ENCODE measurements around the gene CCDC167. TPM values are rescaled to one million over a fixed set of nuclear protein-coding genes. Genes with fewer than 3 reads are reported as not detected.
A peak's percentile ranks its signal among the peaks of the same experiment; 100 is the strongest.

Gene CCDC167
- total and polyA plus RNA-seq, 2 donors (not counting 1 experiment from before 2014, with no cell fraction given) = 11.1 to 60.1 TPM

DNA sequence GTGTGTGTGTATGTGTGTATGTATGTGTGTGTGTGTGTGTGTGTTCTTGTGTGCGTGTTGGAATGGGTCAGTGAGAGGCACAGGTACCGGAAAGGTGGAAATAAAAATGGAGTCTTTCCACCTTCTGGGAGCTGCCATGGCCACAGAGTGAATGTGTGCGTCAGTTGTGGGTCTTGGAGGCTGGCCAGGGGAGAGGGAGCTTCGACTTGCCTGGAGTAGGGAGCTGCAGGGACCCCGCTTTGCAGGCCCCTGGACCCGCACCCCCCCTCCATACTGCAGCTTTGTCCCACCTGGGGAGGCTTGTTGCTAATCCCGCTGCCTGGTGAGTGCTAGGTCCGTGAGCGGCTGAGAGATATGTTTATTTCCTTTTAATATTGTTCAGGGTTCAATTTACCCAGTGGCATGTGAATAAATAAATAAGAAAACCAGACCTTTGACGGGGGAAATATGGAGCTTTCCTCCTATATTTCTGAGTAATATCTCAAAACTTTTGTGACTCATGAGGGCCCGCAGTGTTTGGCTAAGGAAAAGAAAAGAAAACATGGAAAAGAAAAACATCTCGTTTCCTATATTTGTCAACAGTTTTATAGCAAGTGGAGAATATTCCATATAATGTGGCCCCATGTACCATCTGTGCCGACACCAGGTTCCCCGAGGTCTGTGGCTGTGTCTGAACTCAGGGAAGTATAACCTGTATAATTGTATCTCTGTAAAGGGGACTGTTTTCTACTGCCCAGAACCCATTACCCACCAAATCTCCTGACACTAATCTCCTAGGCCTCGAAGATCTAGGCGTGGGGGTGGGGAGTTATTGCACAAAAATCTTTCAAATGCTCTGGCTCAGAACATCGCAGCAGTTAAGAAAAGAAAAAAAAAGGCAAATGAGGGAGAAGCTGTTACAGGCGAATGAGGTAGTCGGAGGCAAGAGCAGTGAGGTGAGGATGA lies 24.6 kb upstream of the CCDC167 start:
- H3K9ac ChIP-seq (ENCODE audit: low read length) = no peak overlapping the region
- H3K27me3 Mint-ChIP-seq = peaks cover 27% of the 10 kb centered on the region
- TF ChIP-seq, protein P1, sequence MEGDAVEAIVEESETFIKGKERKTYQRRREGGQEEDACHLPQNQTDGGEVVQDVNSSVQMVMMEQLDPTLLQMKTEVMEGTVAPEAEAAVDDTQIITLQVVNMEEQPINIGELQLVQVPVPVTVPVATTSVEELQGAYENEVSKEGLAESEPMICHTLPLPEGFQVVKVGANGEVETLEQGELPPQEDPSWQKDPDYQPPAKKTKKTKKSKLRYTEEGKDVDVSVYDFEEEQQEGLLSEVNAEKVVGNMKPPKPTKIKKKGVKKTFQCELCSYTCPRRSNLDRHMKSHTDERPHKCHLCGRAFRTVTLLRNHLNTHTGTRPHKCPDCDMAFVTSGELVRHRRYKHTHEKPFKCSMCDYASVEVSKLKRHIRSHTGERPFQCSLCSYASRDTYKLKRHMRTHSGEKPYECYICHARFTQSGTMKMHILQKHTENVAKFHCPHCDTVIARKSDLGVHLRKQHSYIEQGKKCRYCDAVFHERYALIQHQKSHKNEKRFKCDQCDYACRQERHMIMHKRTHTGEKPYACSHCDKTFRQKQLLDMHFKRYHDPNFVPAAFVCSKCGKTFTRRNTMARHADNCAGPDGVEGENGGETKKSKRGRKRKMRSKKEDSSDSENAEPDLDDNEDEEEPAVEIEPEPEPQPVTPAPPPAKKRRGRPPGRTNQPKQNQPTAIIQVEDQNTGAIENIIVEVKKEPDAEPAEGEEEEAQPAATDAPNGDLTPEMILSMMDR (IDR thresholded peaks at IDR 0.05) = no peak
- no peak for TF ChIP-seq EZH2 (IDR thresholded peaks at IDR 0.05; ENCODE audit: borderline replicate concordance, insufficient read depth, low read depth, low read length, poor library complexity, severe bottlenecking)
- no peak overlapping the region for H3K27ac ChIP-seq (ENCODE audit: low read length in 2 of 2)
- H3K4me3 Mint-ChIP-seq = no peak overlapping the region
- H3K9me3 Mint-ChIP-seq (ENCODE audit: insufficient read depth) = no peaks in the 10 kb centered on the region
- DNase-seq (no peak), ATAC-seq (ENCODE audit: low read depth) (no peak)
- no peak overlapping the region for H3K4me2 ChIP-seq (replicated peaks; ENCODE audit: low read depth, low read length, poor library complexity, severe bottlenecking)
- ChIA-PET POLR2A (no interaction called here), CTCF (interaction anchor here (0.7 kb wide), 1 partner anchor 43 kb away, joined by 3 read pairs; no protein-coding TSS in a partner anchor)
- intact Hi-C loops (cut with micrococcal nuclease) = no loop called here
- H3K4me1 ChIP-seq (ENCODE audit: control insufficient read depth in 2 of 2, insufficient read depth in 2 of 2, low read length in 2 of 2) = peaks cover 9 to 20% of the 10 kb centered on the region in 2 donors
- H3K36me3 ChIP-seq (replicated peaks in 1 of 2; ENCODE audit: control extremely low read depth in 1 of 2, control insufficient read depth in 1 of 2, extremely low read depth in 1 of 2, insufficient read depth in 2 of 2, low read length in 1 of 2) = no peaks in the 10 kb centered on the region
- no peak overlapping the region for H2AFZ ChIP-seq (ENCODE audit: insufficient read depth, low read depth, low read length, poor library complexity, severe bottlenecking)
- no peaks in the 10 kb centered on the region for H4K20me1 ChIP-seq (ENCODE audit: control insufficient read depth, insufficient read depth, low read length, poor library complexity, severe bottlenecking)
- no peak overlapping the region for H3K27ac Mint-ChIP-seq
- peaks cover 0 to 6% (median 0%) of the 10 kb centered on the region in 3 donors for H3K9me3 ChIP-seq (ENCODE audit: control extremely low read depth in 1 of 3, control insufficient read depth in 2 of 3, insufficient read depth in 1 of 3, low read length in 2 of 3)
- WGBS (ENCODE audit: insufficient coverage) = 91% methylated on average over 5 of the region's 19 CpGs
- H3K27me3 ChIP-seq (replicated peaks in 1 of 4; ENCODE audit: control extremely low read depth in 1 of 4, control insufficient read depth in 3 of 4, insufficient read depth in 4 of 4, low read length in 3 of 4) = peaks cover 0 to 11% (median 0%) of the 10 kb centered on the region in 4 experiments
- H3K4me3 ChIP-seq (ENCODE audit: control extremely low read depth in 1 of 5, extremely low read depth in 1 of 5, insufficient read depth in 1 of 5, low read depth in 2 of 5, low read length in 4 of 5) = no peak overlapping the region
- no peaks in the 10 kb centered on the region for H3K79me2 ChIP-seq (ENCODE audit: control insufficient read depth, insufficient read depth, low read length)
- peaks cover 12% of the 10 kb centered on the region for H3K4me1 Mint-ChIP-seq

DNA sequence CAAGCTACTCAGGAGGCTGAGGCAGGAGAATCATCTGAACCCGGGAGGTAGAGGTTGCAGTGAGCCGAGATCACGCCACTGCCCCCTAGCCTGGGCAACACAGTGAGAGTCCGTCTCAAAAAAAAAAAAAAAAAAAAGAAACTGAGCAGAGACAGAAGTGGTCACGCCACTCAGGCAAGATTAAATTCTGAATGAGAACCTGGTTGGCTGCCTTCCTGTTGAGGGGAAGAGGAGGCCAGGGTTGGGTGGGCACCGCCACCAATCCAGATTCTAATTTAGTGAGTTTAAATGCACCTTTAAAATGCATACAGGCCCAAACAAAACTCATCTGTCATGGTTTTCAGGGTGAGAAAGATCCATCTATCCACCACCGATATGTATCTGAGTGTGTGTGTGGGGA lies 23.7 kb upstream of the CCDC167 start:
- CTCF ChIA-PET = no interaction called here
- intact Hi-C loops (cut with micrococcal nuclease) = no loop called here
- POLR2A ChIA-PET = no interaction called here

More for the DNA sequence above, 23.7 kb upstream of the CCDC167 start:
- 71% methylated on average over 4 of the region's 7 CpGs for WGBS (ENCODE audit: insufficient coverage)
- H3K4me2 ChIP-seq (replicated peaks; ENCODE audit: low read depth, low read length, poor library complexity, severe bottlenecking) = peak overlapping the region; percentile 22
- peaks cover 27% of the 10 kb centered on the region for H3K27me3 Mint-ChIP-seq
- H3K27me3 ChIP-seq (replicated peaks in 1 of 4; ENCODE audit: control extremely low read depth in 1 of 4, control insufficient read depth in 3 of 4, insufficient read depth in 4 of 4, low read length in 3 of 4) = peaks cover 0 to 11% (median 0%) of the 10 kb centered on the region in 4 experiments
- no peaks in the 10 kb centered on the region for H4K20me1 ChIP-seq (ENCODE audit: control insufficient read depth, insufficient read depth, low read length, poor library complexity, severe bottlenecking)
- no peak overlapping the region for H3K4me3 Mint-ChIP-seq
- H3K9me3 Mint-ChIP-seq (ENCODE audit: insufficient read depth) = no peaks in the 10 kb centered on the region
- H3K4me1 Mint-ChIP-seq = peaks cover 7% of the 10 kb centered on the region
- ATAC-seq (ENCODE audit: low read depth) = no peak
- peaks cover 6 to 12% of the 10 kb centered on the region in 2 donors for H3K4me1 ChIP-seq (ENCODE audit: control insufficient read depth in 2 of 2, insufficient read depth in 2 of 2, low read length in 2 of 2)
- DNase-seq = no peak
- H2AFZ ChIP-seq (ENCODE audit: insufficient read depth, low read depth, low read length, poor library complexity, severe bottlenecking) = no peak overlapping the region
- H3K79me2 ChIP-seq (ENCODE audit: control insufficient read depth, insufficient read depth, low read length) = no peaks in the 10 kb centered on the region
- H3K9ac ChIP-seq (ENCODE audit: low read length) = no peak overlapping the region
- TF ChIP-seq, protein P1 (IDR thresholded peaks at IDR 0.05) = no peak
- no peak for TF ChIP-seq EZH2 (IDR thresholded peaks at IDR 0.05; ENCODE audit: borderline replicate concordance, insufficient read depth, low read depth, low read length, poor library complexity, severe bottlenecking)
- H3K36me3 ChIP-seq (replicated peaks in 1 of 2; ENCODE audit: control extremely low read depth in 1 of 2, control insufficient read depth in 1 of 2, extremely low read depth in 1 of 2, insufficient read depth in 2 of 2, low read length in 1 of 2) = no peaks in the 10 kb centered on the region
- H3K9me3 ChIP-seq (ENCODE audit: control extremely low read depth in 1 of 3, control insufficient read depth in 2 of 3, insufficient read depth in 1 of 3, low read length in 2 of 3) = peaks cover 0 to 10% (median 0%) of the 10 kb centered on the region in 3 donors
- H3K27ac ChIP-seq (ENCODE audit: low read length in 2 of 2) = no peak overlapping the region
- H3K27ac Mint-ChIP-seq = no peak overlapping the region
- H3K4me3 ChIP-seq (ENCODE audit: control extremely low read depth in 1 of 5, extremely low read depth in 1 of 5, insufficient read depth in 1 of 5, low read depth in 2 of 5, low read length in 4 of 5) = no peak overlapping the region

Measured in B cell (primary cell).